PC-3 (cell line): ENCODE measurements around the gene PDC. TPM values are rescaled to one million over a fixed set of nuclear protein-coding genes. Genes with fewer than 3 reads are reported as not detected.

ENCODE experiments used
- ATAC-seq: fragments of 200-7000 bp; cut with Tn5 transposase; 2 replicates; pipeline ENCODE4 v1.9.1; 2020; ENCODE audit warnings: mild to moderate bottlenecking, moderate library complexity
- BruUV-seq: library from RNA; stranded (reverse); fragments of 400-500 nt; replicated peaks from 2 replicates; lab custom pipeline; 2021; lab: Mats Ljungman, UMichigan
- CTCF ChIA-PET: fragments of 300-600 bp; sonication (Branson Sonifier 250); formaldehyde crosslinking; loops from one replicate; lab custom pipeline; 2022; ENCODE audit warnings: antibody characterized with exemption; lab: Charles Lee
- POLR2A ChIA-PET: fragments of 300-600 bp; sonication (Branson Sonifier 250); formaldehyde crosslinking; loops from one replicate; lab custom pipeline; 2022; ENCODE audit warnings: antibody characterized with exemption; ENCODE audit not compliant: unreplicated experiment; lab: Charles Lee
- DNase-seq: peaks from one replicate; pipeline ENCODE4 v3.0.0-alpha.2; 2015
- H2AFZ ChIP-seq: fragments of 300-600 bp; sonication (generic); 2 replicates; pipeline ENCODE4 v1.6.0; 2016; ENCODE audit warnings: antibody characterized with exemption, low read length
- H3F3A ChIP-seq: fragments of 300-600 bp; sonication (generic); one replicate; pipeline ENCODE4 v1.6.0; 2017; ENCODE audit warnings: antibody characterized with exemption, low read length, control low read depth, mild to moderate bottlenecking; ENCODE audit not compliant: unreplicated experiment
- H3K27ac ChIP-seq: fragments of 300-600 bp; sonication (generic); 2 replicates; pipeline ENCODE4 v1.5.1; 2016; ENCODE audit warnings: mild to moderate bottlenecking, low read length
- H3K27me3 ChIP-seq: fragments of 300-600 bp; sonication (generic); 2 replicates; pipeline ENCODE4 v1.6.1; 2016; ENCODE audit warnings: low read length, mixed read lengths
- H3K36me3 ChIP-seq: fragments of 300-600 bp; sonication (generic); 2 replicates; pipeline ENCODE4 v1.6.1; 2016; ENCODE audit warnings: low read depth, mixed run types, low read length, mixed read lengths
- H3K4me1 ChIP-seq: fragments of 300-600 bp; sonication (generic); 2 replicates; pipeline ENCODE4 v1.5.1; 2016; ENCODE audit warnings: low read length; ENCODE audit not compliant: insufficient read depth
- H3K4me2 ChIP-seq: fragments of 300-600 bp; sonication (generic); 2 replicates; pipeline ENCODE4 v1.6.0; 2016; ENCODE audit warnings: low read length
- H3K4me3 ChIP-seq: fragments of 300-600 bp; sonication (generic); 2 replicates; pipeline ENCODE4 v1.5.1; 2016; ENCODE audit warnings: mild to moderate bottlenecking, low read length, mixed read lengths
- H3K79me2 ChIP-seq: fragments of 300-600 bp; sonication (generic); 2 replicates; pipeline ENCODE4 v1.6.1; 2017; ENCODE audit warnings: low read length, mixed read lengths
- H3K9ac ChIP-seq: fragments of 300-600 bp; sonication (generic); 2 replicates; pipeline ENCODE4 v1.6.0; 2016; ENCODE audit warnings: mild to moderate bottlenecking, low read length
- H3K9me2 ChIP-seq: fragments of 300-600 bp; sonication (generic); replicated peaks from 2 replicates; pipeline ENCODE4 v1.6.1; 2016; ENCODE audit warnings: mixed run types, low read length, mixed read lengths
- H3K9me3 ChIP-seq: fragments of 300-600 bp; sonication (generic); 2 replicates; pipeline ENCODE4 v1.6.1; 2016; ENCODE audit warnings: low read length, mixed read lengths
- H4K20me1 ChIP-seq: fragments of 300-600 bp; sonication (generic); 2 replicates; pipeline ENCODE4 v1.6.1; 2016; ENCODE audit warnings: low read length, mixed read lengths
- CTCF ChIP-seq: fragments of 300-600 bp; sonication (generic); conservative IDR thresholded peaks from 2 replicates; pipeline ENCODE4 v1.5.1; 2017; ENCODE audit warnings: antibody characterized with exemption, low read depth, mild to moderate bottlenecking, low read length
- EZH2 ChIP-seq: fragments of 300-600 bp; sonication (generic); IDR thresholded peaks from one replicate; pipeline ENCODE4 v1.6.1; 2017; ENCODE audit warnings: antibody characterized with exemption, mild to moderate bottlenecking, low read length; ENCODE audit not compliant: unreplicated experiment
- EZH2phosphoT487 ChIP-seq: fragments of 300-600 bp; sonication (generic); IDR thresholded peaks from 2 replicates; pipeline ENCODE4 v1.6.1; 2018; ENCODE audit warnings: mild to moderate bottlenecking, antibody characterized with exemption, low read length, borderline replicate concordance
- intact Hi-C: fragments of 100-400 bp; cut with micrococcal nuclease; formaldehyde crosslinking; loops from 2 replicates; pipeline ENCODE4 v1.9.0; 2023
- total RNA-seq: library from RNA; depleted of rRNA; stranded (reverse); fragments of >200 nt; gene quantifications from 2 replicates; pipeline ENCODE4 v1.2.3, GENCODE V29; 2014

The PDC gene
- total RNA-seq, 1 experiment from 2014 or later = not detected

DNA sequence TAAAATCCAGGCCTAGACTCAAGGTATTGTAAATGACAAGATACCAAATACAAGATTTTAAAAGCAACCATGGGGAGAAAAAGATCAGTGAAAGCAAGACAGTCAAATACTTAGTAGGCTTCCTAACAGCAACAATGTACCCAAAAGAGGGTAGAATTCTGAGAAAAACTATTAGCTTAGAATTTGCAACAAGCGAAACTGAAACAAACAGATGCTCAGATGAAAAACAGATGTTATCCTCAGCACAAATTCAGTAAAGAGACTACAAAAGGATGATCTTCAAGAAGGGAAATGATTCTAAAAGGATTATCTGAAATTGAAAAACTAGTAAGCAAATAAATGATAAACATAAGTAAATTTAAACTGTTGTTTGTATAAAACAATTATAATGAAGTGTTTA is 40.0 kb downstream of the PDC start:
- ChIA-PET POLR2A (no interaction called here), CTCF (no interaction called here)
- no TSS peak for BruUV-seq
- Histone ChIP-seq H3K9ac (no peak overlapping the region), H3K36me3 (peaks cover 5% of the 10 kb centered on the region; the same call in 1 of the 2 replicates), H3K4me3 (no peak overlapping the region), H3F3A (no peaks in the 10 kb centered on the region), H3K27me3 (no peaks in the 10 kb centered on the region), H3K9me3 (no peaks in the 10 kb centered on the region), H3K9me2 (no peaks in the 10 kb centered on the region), H3K4me1 (no peaks in the 10 kb centered on the region), H4K20me1 (no peaks in the 10 kb centered on the region), H2AFZ (no peak overlapping the region), H3K27ac (no peak overlapping the region), H3K4me2 (no peak overlapping the region), H3K79me2 (no peaks in the 10 kb centered on the region)
- intact Hi-C loops = no loop called here
- DNase-seq = no peak
- no peak for TF ChIP-seq EZH2
- no peak for TF ChIP-seq CTCF
- no peak for TF ChIP-seq EZH2phosphoT487
- ATAC-seq = no peak

GRCh38 chr1:186420311-186420710 is 40.6 kb downstream of the PDC start:
- ChIA-PET CTCF (no interaction called here), POLR2A (no interaction called here)
- intact Hi-C loops = no loop called here

More at GRCh38 chr1:186420311-186420710, 40.6 kb downstream of the PDC start:
- ATAC-seq (no peak), DNase-seq (no peak)
- Histone ChIP-seq H3K9me3 (no peaks in the 10 kb centered on the region), H2AFZ (no peak overlapping the region), H3F3A (no peaks in the 10 kb centered on the region), H3K27me3 (no peaks in the 10 kb centered on the region), H3K9ac (no peak overlapping the region), H3K4me1 (no peaks in the 10 kb centered on the region), H3K79me2 (no peaks in the 10 kb centered on the region), H3K4me2 (no peak overlapping the region), H3K4me3 (no peak overlapping the region), H4K20me1 (no peaks in the 10 kb centered on the region), H3K9me2 (no peaks in the 10 kb centered on the region), H3K36me3 (peaks cover 5% of the 10 kb centered on the region; the same call in 1 of the 2 replicates), H3K27ac (no peak overlapping the region)
- TF ChIP-seq CTCF (no peak), EZH2 (no peak), EZH2phosphoT487 (no peak)
- BruUV-seq = no TSS peak
